Left renal pelvis (tissue), 4 donors: ENCODE measurements around the gene RALGAPA1. TPM values are rescaled to one million over a fixed set of nuclear protein-coding genes. Genes with fewer than 3 reads are reported as not detected.
"Not testable (repeated sequence)": the region's sequence is repeated elsewhere in the genome, so short reads cannot be mapped to it uniquely, and the experiment has no call there.

Experiments used
- DNase-seq, 4 donors: peaks; one replicate each; pipeline ENCODE4 v3.0.0-alpha.2; 2013; ENCODE audit warnings: low read depth in 4 of 4, low spot score in 3 of 4
- polyA plus RNA-seq, 4 donors: library from polyadenylated mRNA; unstranded; fragments of 120-200 nt; gene quantifications; one replicate each; pipeline ENCODE4 v1.2.1, GENCODE V29; 2013; ENCODE audit not compliant: insufficient read length in 4 of 4

Gene RALGAPA1
- polyA plus RNA-seq, 4 donors, result 38.9 to 48.1 (median 42.8) TPM

GRCh38 chr14:35766700-35767082 lies 42.4 kb downstream of the RALGAPA1 start:
- DNase-seq, result no peak

DNA sequence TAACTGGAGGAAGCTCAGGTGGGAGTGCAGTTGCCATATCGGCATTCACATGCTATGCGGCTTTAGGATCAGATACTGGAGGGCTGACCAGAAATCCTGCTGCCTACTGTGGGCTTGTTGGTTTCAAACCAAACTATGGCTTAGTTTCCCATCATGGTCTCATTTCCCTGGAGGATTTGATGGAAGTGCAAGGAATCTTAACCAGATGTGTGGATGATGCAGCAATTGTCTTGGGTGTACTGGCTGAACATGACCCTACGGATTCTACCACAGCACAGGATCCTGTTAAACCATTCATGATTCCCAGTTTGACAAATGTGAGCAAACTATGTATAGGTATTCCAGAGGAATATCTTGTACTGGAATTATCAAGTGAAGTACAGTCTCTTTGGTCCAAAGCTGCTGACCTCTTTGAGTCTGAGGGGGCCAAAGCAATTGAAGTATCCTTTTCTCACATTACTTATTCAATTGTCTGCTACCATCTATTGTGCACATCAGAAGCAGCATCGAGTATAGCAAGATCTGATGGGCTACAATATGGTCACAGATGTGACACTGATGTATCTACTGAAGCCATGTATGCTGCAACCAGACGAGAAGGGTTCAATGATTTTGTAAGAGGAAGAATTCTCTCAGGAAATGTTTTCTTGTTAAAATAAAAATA lies 42.9 kb downstream of the RALGAPA1 start:
- DNase-seq, result no peak

GRCh38 chr14:35761922-35762321 lies 47.2 kb downstream of the RALGAPA1 start:
- no peak for DNase-seq

GRCh38 chr14:35760143-35760542 lies 49.0 kb downstream of the RALGAPA1 start:
- DNase-seq, result no peak

- DNase-seq, result no peak
These were observed 50.5 kb downstream of the RALGAPA1 start for GRCh38 chr14:35758523-35759129.

GRCh38 chr14:35754671-35755070 lies 54.4 kb downstream of the RALGAPA1 start:
- no peak for DNase-seq

DNA sequence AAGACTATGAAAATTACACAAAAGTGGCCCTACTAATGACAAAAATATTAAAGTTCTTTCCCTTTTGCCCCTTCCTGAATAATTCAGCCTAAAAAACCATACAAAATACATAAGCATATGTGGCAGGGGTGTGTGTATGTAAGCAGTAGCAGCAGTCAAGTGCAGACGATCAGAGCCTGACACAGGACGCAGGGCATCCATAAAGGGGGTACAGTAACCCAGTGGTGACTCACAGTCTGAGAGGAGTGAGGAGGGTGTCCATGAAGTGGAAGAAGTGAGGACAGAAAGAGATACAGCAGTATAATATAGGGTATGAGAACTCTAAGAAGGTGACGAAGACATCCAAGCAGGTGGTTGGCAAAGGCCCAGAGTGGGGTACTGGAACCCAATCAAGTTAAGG lies 56.7 kb downstream of the RALGAPA1 start:
- DNase-seq, result no peak

- no peak for DNase-seq
These were observed 58.7 kb downstream of the RALGAPA1 start for GRCh38 chr14:35750202-35750904.

GRCh38 chr14:35747379-35747778 lies 61.7 kb downstream of the RALGAPA1 start:
- peak in 1 of 4 donors; percentile 5 for DNase-seq

- no peak for DNase-seq
These were observed 66.7 kb downstream of the RALGAPA1 start for GRCh38 chr14:35742442-35742841.

- no peak for DNase-seq
These were observed 67.1 kb downstream of the RALGAPA1 start for GRCh38 chr14:35742032-35742371.

DNA sequence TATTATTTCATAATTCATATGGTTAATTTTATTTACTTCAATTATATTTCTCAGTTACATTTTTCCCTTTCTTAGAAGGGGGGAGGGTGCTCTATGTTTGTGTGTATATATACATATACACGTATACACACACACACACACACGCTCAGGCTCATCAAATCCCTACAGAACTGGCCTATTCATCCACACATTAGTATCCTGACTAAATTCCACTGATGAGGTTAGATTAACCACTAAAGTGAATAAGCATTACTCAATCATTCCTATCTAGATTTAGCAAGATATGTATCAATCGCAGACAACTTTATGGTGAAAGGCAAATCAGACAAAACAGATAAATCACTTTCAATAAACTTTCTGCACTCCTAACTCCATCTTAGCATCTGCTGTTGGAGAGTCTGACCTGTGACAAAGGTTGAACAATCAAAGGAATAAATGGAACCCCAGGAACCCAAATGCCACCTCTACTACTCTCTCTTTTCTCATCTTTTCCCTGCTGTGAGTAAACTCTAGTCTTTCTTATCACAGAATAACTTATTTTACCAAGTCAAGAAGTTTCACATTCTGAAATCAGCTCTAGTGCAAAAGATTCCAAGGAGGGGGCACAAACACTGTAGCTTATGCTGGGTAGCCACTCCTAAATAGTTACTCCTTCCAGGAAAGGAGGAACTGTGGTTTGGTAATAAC lies 67.6 kb downstream of the RALGAPA1 start:
- no peak for DNase-seq

DNA sequence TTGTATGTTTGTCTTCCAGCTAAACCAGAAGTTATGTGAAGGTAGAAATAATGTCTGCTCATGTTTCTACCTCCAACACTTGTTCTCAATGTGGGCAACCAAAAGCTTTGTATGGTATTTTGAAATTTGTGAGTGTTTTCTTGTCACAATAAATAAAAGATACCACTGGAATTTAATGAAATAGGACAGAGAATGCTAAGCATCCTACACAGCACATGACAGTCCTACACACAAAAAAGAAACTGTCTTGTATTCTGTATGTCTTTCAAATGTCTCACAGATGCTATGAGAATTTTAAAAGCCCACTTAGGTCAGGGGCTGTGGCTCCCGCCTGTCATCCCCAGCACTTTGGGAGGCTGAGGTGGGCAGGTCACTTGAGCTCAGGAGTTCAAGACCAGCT lies 68.9 kb downstream of the RALGAPA1 start:
- no peak for DNase-seq

- DNase-seq, result not testable (repeated sequence)
These were observed 73.9 kb downstream of the RALGAPA1 start for GRCh38 chr14:35735163-35735562.

GRCh38 chr14:35733510-35733909 lies 75.6 kb downstream of the RALGAPA1 start:
- not testable (repeated sequence) for DNase-seq

- no peak for DNase-seq
These were observed 78.2 kb downstream of the RALGAPA1 start for GRCh38 chr14:35730871-35731270.

- DNase-seq, result no peak
These were observed 81.3 kb downstream of the RALGAPA1 start for GRCh38 chr14:35727764-35728163.

DNA sequence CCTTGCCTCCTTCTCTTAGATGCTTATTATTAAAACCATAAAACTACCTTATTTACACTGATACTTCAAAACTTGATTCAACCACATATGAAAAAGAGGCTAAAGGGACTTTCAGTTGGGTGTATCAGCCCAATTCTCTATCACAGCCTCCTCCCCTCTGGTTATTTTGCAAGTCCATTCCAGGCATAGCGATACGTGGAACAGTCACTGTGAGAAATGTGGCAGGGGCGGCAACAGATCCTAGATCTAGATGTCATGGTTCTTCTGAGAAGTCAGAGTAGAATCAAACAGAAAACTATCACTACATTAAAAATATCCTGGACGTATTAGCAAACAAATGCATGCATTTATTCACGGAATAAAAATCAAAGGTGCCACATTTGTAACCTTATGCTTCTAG lies 83.2 kb downstream of the RALGAPA1 start:
- DNase-seq, result no peak

DNA sequence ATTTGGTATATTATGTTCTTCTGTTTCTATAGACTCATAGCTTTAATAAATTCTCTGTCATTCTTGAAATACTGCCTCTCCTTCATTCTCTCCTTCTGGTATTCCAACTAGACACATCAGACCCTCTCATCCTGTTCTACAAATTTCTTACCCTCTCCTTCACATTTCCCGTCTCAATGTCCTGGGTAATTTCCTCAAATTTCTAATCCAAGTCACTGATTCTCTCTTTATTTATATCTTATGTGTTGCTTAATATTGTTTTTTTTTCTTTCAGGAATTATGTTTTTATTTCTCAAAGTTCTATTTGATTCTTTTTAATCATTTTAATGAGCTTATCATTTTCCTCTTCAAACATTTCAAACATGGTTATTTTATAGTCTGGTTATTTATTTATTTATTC lies 94.0 kb downstream of the RALGAPA1 start:
- DNase-seq, result no peak

DNA sequence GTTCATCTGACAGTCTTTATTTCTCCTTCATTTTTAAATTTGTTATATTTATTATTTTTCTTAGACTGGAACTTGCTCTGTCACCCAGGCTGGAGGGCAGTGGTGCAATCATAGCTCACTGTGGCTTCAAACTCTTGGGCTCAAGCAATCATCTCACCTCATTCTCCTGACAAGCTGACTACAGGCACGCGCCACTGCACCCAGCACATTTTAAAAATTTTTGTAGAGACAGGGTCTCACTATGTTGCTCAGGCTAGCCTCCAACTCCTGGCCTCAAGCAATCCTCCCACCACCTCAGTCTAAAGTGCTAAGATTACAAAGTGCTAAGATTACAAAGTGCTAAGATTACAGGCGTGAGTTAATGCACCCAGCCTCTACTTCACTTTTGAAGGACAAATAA lies 96.6 kb downstream of the RALGAPA1 start:
- DNase-seq, result no peak

GRCh38 chr14:35708062-35708461 lies 101.0 kb downstream of the RALGAPA1 start:
- DNase-seq, result no peak

DNA sequence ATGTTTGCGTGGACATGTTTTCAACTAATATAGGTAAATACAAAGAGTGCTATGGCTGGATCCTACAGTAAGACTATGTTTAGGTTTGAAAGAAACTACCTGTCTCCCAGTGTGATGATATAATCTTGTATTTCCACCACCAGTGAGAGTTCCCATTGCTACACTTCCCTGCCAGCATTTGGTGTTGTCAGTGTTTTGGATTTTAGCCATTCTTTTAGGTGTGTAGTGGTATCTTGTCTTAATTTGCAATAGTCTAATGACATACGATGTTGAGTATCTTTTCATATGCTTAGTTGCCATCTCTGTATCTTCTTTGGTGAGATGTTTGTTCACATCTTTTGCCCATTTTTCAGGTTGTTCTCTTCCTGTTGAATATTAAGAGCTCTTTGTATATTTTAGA lies 103.5 kb downstream of the RALGAPA1 start:
- DNase-seq, result no peak
